Endothelial cell of umbilical vein (primary cell): Measurements from ENCODE around the gene IMPACT. TPM values are rescaled to one million over a fixed set of nuclear protein-coding genes. Genes with fewer than 3 reads are reported as not detected.

Source experiments
- BruUV-seq: library from RNA; stranded (reverse); fragments of 400-500 nt; replicated peaks from 2 replicates; lab custom pipeline; 2021; lab: Mats Ljungman, UMichigan
- CTCF ChIA-PET: fragments of 300-600, 350-600 bp; sonication (Branson Sonifier 250); formaldehyde crosslinking; loops from one replicate; lab custom pipeline; 2021; ENCODE audit warnings: antibody characterized with exemption, inconsistent platforms; lab: Charles Lee
- POLR2A ChIA-PET: fragments of 300-600, 350-600 bp; sonication (Branson Sonifier 250); formaldehyde crosslinking; loops from one replicate; lab custom pipeline; 2021; ENCODE audit warnings: antibody characterized with exemption, inconsistent platforms; lab: Charles Lee
- DNase-seq: peaks from one replicate; pipeline ENCODE4 v3.0.0-alpha.2; 2011; ENCODE audit warnings: low read depth, low spot score
- FAIRE-seq: peaks from 2 replicates; lab custom pipeline; 2011; peaks lifted over from hg19 to GRCh38; lab: Jason Lieb, UNC
- H2AFZ ChIP-seq: 2 replicates; pipeline ENCODE4 v1.6.0; 2012; ENCODE audit warnings: low read depth, low read length, control low read depth, inconsistent platforms
- H3K27ac ChIP-seq: 2 replicates; pipeline ENCODE4 v1.5.1; 2011; ENCODE audit warnings: low read depth, mild to moderate bottlenecking, control low read depth, low read length, moderate library complexity; ENCODE audit not compliant: insufficient read depth
- H3K27me3 ChIP-seq, 2 experiments: 2 replicates each; pipeline versions ENCODE4 v1.6.0 to v1.6.1; 2011; ENCODE audit warnings: low read length in 2 of 2, mixed read lengths in 1 of 2; ENCODE audit not compliant: control insufficient read depth in 2 of 2, insufficient read depth in 2 of 2
- H3K36me3 ChIP-seq, 2 experiments: 2 replicates in 1 of 2; 3 replicates in 1 of 2; pipeline ENCODE4 v1.5.1; 2011; ENCODE audit warnings: low read length in 2 of 2, mild to moderate bottlenecking in 1 of 2, moderate library complexity in 1 of 2; ENCODE audit not compliant: control insufficient read depth in 2 of 2, insufficient read depth in 2 of 2; ENCODE audit errors: extremely low read depth in 1 of 2
- H3K4me1 ChIP-seq: 3 replicates; pipeline ENCODE4 v1.5.1; 2011; ENCODE audit warnings: mild to moderate bottlenecking, low read length; ENCODE audit not compliant: control insufficient read depth, insufficient read depth; ENCODE audit errors: extremely low read depth
- H3K4me2 ChIP-seq: 2 replicates; pipeline ENCODE4 v1.6.1; 2011; ENCODE audit warnings: low read length, control low read depth, mixed read lengths; ENCODE audit not compliant: insufficient read depth
- H3K4me3 ChIP-seq, 3 experiments: fragments of 200-600 bp in 1 of 3; sonication (generic), shearing (Covaris generic) in 1 of 3; replicated peaks in 1 of 3; 2 replicates each; pipeline ENCODE4 v1.5.1; 2011 to 2016; ENCODE audit warnings: control low read depth in 3 of 3, low read length in 3 of 3, mild to moderate bottlenecking in 2 of 3, inconsistent platforms in 1 of 3, low read depth in 1 of 3, moderate library complexity in 1 of 3; ENCODE audit not compliant: insufficient read depth in 1 of 3
- H3K79me2 ChIP-seq: 2 replicates; pipeline ENCODE4 v1.6.0; 2012; ENCODE audit warnings: low read length, inconsistent platforms; ENCODE audit not compliant: control insufficient read depth, insufficient read depth
- H3K9ac ChIP-seq: replicated peaks from 2 replicates; pipeline ENCODE3; 2011; ENCODE audit warnings: low read length, control low read depth; ENCODE audit not compliant: insufficient read depth; ENCODE audit errors: extremely low read depth
- H3K9me1 ChIP-seq: replicated peaks from 3 replicates; pipeline ENCODE4 v1.6.0; 2011; ENCODE audit warnings: mild to moderate bottlenecking, low read length; ENCODE audit not compliant: control insufficient read depth, insufficient read depth; ENCODE audit errors: extremely low read depth
- H3K9me3 ChIP-seq: replicated peaks from 2 replicates; pipeline ENCODE4 v1.5.1; 2012; ENCODE audit warnings: low read length, inconsistent platforms; ENCODE audit not compliant: control insufficient read depth, insufficient read depth
- H4K20me1 ChIP-seq: replicated peaks from 2 replicates; pipeline ENCODE3; 2011; ENCODE audit warnings: mild to moderate bottlenecking, low read length; ENCODE audit not compliant: control insufficient read depth, insufficient read depth; ENCODE audit errors: extremely low read depth
- CTCF ChIP-seq, 2 donors: IDR thresholded peaks; 1 replicate in 1 of 2; 2 replicates in 1 of 2; pipeline ENCODE4 v1.5.1; 2011; ENCODE audit warnings: low read length in 2 of 2, mild to moderate bottlenecking in 2 of 2, moderate library complexity in 2 of 2, control low read depth in 1 of 2, inconsistent platforms in 1 of 2, low read depth in 1 of 2; ENCODE audit not compliant: insufficient read depth in 1 of 2; ENCODE audit errors: extremely low read depth in 1 of 2
- FOS ChIP-seq: IDR thresholded peaks from 2 replicates; pipeline ENCODE4 v1.6.1; 2011; ENCODE audit warnings: mild to moderate bottlenecking, low read length, moderate library complexity, borderline replicate concordance; ENCODE audit not compliant: insufficient read depth
- GATA2 ChIP-seq: IDR thresholded peaks from 2 replicates; pipeline ENCODE4 v1.7.0; 2011; ENCODE audit warnings: low read depth, mild to moderate bottlenecking, moderate library complexity, mixed read lengths, low read length; ENCODE audit not compliant: insufficient read length, insufficient read depth
- MYC ChIP-seq: IDR thresholded peaks from one replicate; pipeline ENCODE4 v1.6.1; 2011; ENCODE audit warnings: mild to moderate bottlenecking, low read depth, low read length
- dilution Hi-C: fragments of 300-500 bp; cut with MboI; formaldehyde crosslinking; loops from one replicate; pipeline ENCODE4 v1.15.0; 2019; ENCODE audit warnings: low sequenced_read_pairs; ENCODE audit not compliant: extremely low pct_ligation_motif_present
- intact Hi-C: fragments of 100-400 bp; cut with micrococcal nuclease; formaldehyde crosslinking; loops from one replicate; pipeline ENCODE4 v1.10.0; 2022
- polyA plus RNA-seq, 4 experiments: library from polyadenylated mRNA; depleted of rRNA in 3 of 4; stranded (reverse) in 3 of 4; unstranded in 1 of 4; fragments of >200 nt; gene quantifications; 2 replicates each; pipeline versions ENCODE4 v1.2.1 to v1.2.3, GENCODE V29; 2011 to 2012; ENCODE audit warnings: missing spikeins in 1 of 4
- total RNA-seq: library from RNA; stranded (reverse); gene quantifications from 2 replicates; pipeline ENCODE4 v1.2.3, GENCODE V29; 2021
- TF ChIP-seq, protein P1 (sequence below): IDR thresholded peaks from 2 replicates; pipeline ENCODE4 v1.6.1; 2011; ENCODE audit not compliant: insufficient read depth, insufficient read length

Gene IMPACT
- total and polyA plus RNA-seq, 2 donors (not counting 3 experiments of a cell fraction or from before 2014, with no cell fraction given): 15.4 to 28.6 TPM

GRCh38 chr18:24396082-24396633, 30.3 kb upstream of the IMPACT start:
- DNase-seq (no peak), FAIRE-seq (no peak)
- no peaks in the 10 kb centered on the region for H3K9me1 ChIP-seq
- H3K36me3 ChIP-seq: no peaks in the 10 kb centered on the region
- H3K4me1 ChIP-seq: peaks cover 10% of the 10 kb centered on the region
- dilution Hi-C loops: no loop called here
- no peak overlapping the region for H3K4me3 ChIP-seq
- H3K27ac ChIP-seq: no peak overlapping the region
- H3K79me2 ChIP-seq: peaks cover 2% of the 10 kb centered on the region
- H3K9ac ChIP-seq: no peak overlapping the region
- H2AFZ ChIP-seq: no peak overlapping the region
- no peaks in the 10 kb centered on the region for H3K27me3 ChIP-seq
- no TSS peak for BruUV-seq
- no peaks in the 10 kb centered on the region for H3K9me3 ChIP-seq
- TF ChIP-seq GATA2 (no peak), CTCF (IDR thresholded peaks at IDR 0.05; ENCODE audit: extremely low read depth in 1 of 2, insufficient read depth in 1 of 2, low read depth in 1 of 2, low read length in 2 of 2) (no peak)
- H4K20me1 ChIP-seq: no peaks in the 10 kb centered on the region
- ChIA-PET CTCF (interaction anchor here (1.2 to 2.5 kb wide), 9 partner anchors 15 to 93 kb away, joined by 3 to 21 read pairs (median 5); no protein-coding TSS in a partner anchor), POLR2A (no interaction called here)
- intact Hi-C loops: loop anchor here (2.0 to 5.0 kb wide), 2 partner anchors 37 to 124 kb away; no protein-coding TSS in a partner anchor
- H3K4me2 ChIP-seq: no peak overlapping the region

GRCh38 chr18:24397131-24397693, 29.3 kb upstream of the IMPACT start:
- no peaks in the 10 kb centered on the region for H3K36me3 ChIP-seq
- TSS peak; percentile 40 for BruUV-seq
- FAIRE-seq: peak; percentile 40
- peaks cover 2% of the 10 kb centered on the region for H3K79me2 ChIP-seq
- CTCF ChIA-PET: interaction anchor here (1.2 to 2.5 kb wide), 11 partner anchors 10 to 220 kb away, joined by 3 to 21 read pairs (median 5); no protein-coding TSS in a partner anchor
- peaks cover 10% of the 10 kb centered on the region for H3K4me1 ChIP-seq
- POLR2A ChIA-PET: interaction anchor here (1.1 to 1.7 kb wide), 2 partner anchors 29 to 258 kb away, joined by 4 to 6 read pairs; partner anchors contain the start of genes CABYR and IMPACT
- H3K9me3 ChIP-seq: no peaks in the 10 kb centered on the region
- peak overlapping the region; percentile 80 for H2AFZ ChIP-seq
- intact Hi-C loops: loop anchor here (1.0 to 5.0 kb wide), 3 partner anchors 29 to 125 kb away; partner anchors contain the start of gene IMPACT
- H3K4me2 ChIP-seq: peak overlapping the region; percentile 93
- H3K4me3 ChIP-seq: peak overlapping the region; percentile 4 to 86 (median 52)
- H3K27me3 ChIP-seq: no peaks in the 10 kb centered on the region
- TF ChIP-seq MYC (peak; percentile 14), FOS (no peak)
- TF ChIP-seq, protein P1, sequence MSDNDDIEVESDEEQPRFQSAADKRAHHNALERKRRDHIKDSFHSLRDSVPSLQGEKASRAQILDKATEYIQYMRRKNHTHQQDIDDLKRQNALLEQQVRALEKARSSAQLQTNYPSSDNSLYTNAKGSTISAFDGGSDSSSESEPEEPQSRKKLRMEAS: peak; percentile 93
- dilution Hi-C loops: no loop called here
- DNase-seq: peak; percentile 86
- H4K20me1 ChIP-seq: no peaks in the 10 kb centered on the region
- H3K9me1 ChIP-seq: no peaks in the 10 kb centered on the region
- H3K9ac ChIP-seq: peak overlapping the region; percentile 68
- H3K27ac ChIP-seq: peak overlapping the region; percentile 57
